ENCODE results near the gene KCNJ14. TPM values are rescaled to one million over a fixed set of nuclear protein-coding genes. Genes with fewer than 3 reads are reported as not detected.

KCNJ14 gene
- total and polyA plus RNA-seq, 2 of the 8 experiments (the other 6 are each of a cell fraction or from before 2014, with no cell fraction given), result 0.45 to 0.89 TPM

GRCh38 chr19:48478339-48479256, 23.2 kb downstream of the KCNJ14 start:
- no peak overlapping the region for H2AK5ac ChIP-seq (ENCODE audit: low read depth, low read length)
- peaks cover 0 to 1% (median 0%) of the 10 kb centered on the region in 4 experiments; a peak in 1 of 7 replicates for H3K4me1 ChIP-seq (replicated peaks in 1 of 4; ENCODE audit: control insufficient read depth in 3 of 4, insufficient read depth in 4 of 4, low read length in 3 of 4)
- no peak overlapping the region for H3K56ac ChIP-seq (replicated peaks; ENCODE audit: insufficient read length, low read depth, low read length)
- DNase-seq (ENCODE audit: low read depth in 1 of 2, low spot score in 2 of 2) (no peak), FAIRE-seq (no peak)
- no peak overlapping the region for H4K5ac ChIP-seq (ENCODE audit: insufficient read length, low read depth, low read length)
- H3K23ac ChIP-seq (ENCODE audit: insufficient read length), result no peak overlapping the region
- ChIA-PET POLR2A (ENCODE audit: partially characterized antibody) (interaction anchor here (0.6 to 11.4 kb wide), 11 partner anchors 8 to 144 kb away, joined by 3 to 176 read pairs (median 6); partner anchors contain the start of genes GRWD1, SYNGR4 and TMEM143), CTCF (ENCODE audit: partially characterized antibody) (interaction anchor here (0.7 to 3.4 kb wide), 3 partner anchors 9 to 107 kb away, joined by 3 to 18 read pairs (median 3); no protein-coding TSS in a partner anchor)
- no peak overlapping the region for H3K9ac ChIP-seq (replicated peaks in 1 of 4; ENCODE audit: extremely low read depth in 1 of 4, low read depth in 3 of 4, low read length in 3 of 4)
- no peak overlapping the region for H2AFZ ChIP-seq (ENCODE audit: low read length)
- no peak overlapping the region for H2BK5ac ChIP-seq (ENCODE audit: low read depth, low read length)
- H2BK120ac ChIP-seq (replicated peaks; ENCODE audit: low read depth, low read length), result no peak overlapping the region
- no peak overlapping the region for H2BK15ac ChIP-seq (ENCODE audit: low read length)
- no peak overlapping the region for H2BK20ac ChIP-seq (ENCODE audit: low read length)
- no peaks in the 10 kb centered on the region for H3K9me3 ChIP-seq (ENCODE audit: insufficient read depth in 2 of 2, low read depth in 1 of 2, low read length in 1 of 2)
- no peak overlapping the region for H3K18ac ChIP-seq (ENCODE audit: extremely low read depth, low read length)
- peaks cover 11 to 14% of the 10 kb centered on the region in 2 experiments for H4K20me1 ChIP-seq (replicated peaks in 1 of 2; ENCODE audit: control insufficient read depth in 1 of 2, insufficient read depth in 2 of 2, low read length in 2 of 2)
- H3K79me2 ChIP-seq (ENCODE audit: control insufficient read depth in 1 of 2, insufficient read depth in 2 of 2, low read length in 2 of 2), result no peaks in the 10 kb centered on the region
- no peak overlapping the region for H3K14ac ChIP-seq (ENCODE audit: insufficient read length)
- no peak overlapping the region for H3K4me3 ChIP-seq (ENCODE audit: extremely low read depth in 1 of 4, insufficient read depth in 2 of 4, low read depth in 3 of 4, low read length in 4 of 4)
- H4K91ac ChIP-seq (replicated peaks; ENCODE audit: insufficient read length, low read length), result no peak overlapping the region
- H3K23me2 ChIP-seq (ENCODE audit: low read depth, low read length), result peaks cover 2% of the 10 kb centered on the region; the same call in 1 of the 2 replicates
- H3K4me2 ChIP-seq (ENCODE audit: insufficient read depth in 1 of 2, low read depth in 2 of 2, low read length in 2 of 2), result no peak overlapping the region
- H2BK12ac ChIP-seq (ENCODE audit: low read depth, low read length), result no peak overlapping the region
- H3K4ac ChIP-seq (replicated peaks; ENCODE audit: insufficient read length, low read depth, low read length), result no peak overlapping the region
- H3K27ac ChIP-seq (ENCODE audit: low read depth, low read length), result no peak overlapping the region
- no peaks in the 10 kb centered on the region for H3K27me3 ChIP-seq (replicated peaks in 1 of 4; ENCODE audit: control insufficient read depth in 3 of 4, extremely low read depth in 1 of 4, insufficient read depth in 3 of 4, low read length in 3 of 4)
- H3K79me1 ChIP-seq (ENCODE audit: low read depth, low read length), result no peaks in the 10 kb centered on the region; the same call in 1 of the 2 replicates
- peaks cover 19 to 57% (median 42%) of the 10 kb centered on the region in 4 experiments for H3K36me3 ChIP-seq (ENCODE audit: control insufficient read depth in 2 of 4, insufficient read depth in 4 of 4, low read length in 3 of 4)
- WGBS, 2 experiments (ENCODE audit: extremely low coverage in 1 of 2, insufficient coverage in 1 of 2, insufficient read length in 1 of 2, insufficient replicate concordance in 2 of 2, low coverage in 1 of 2, low lambda C conversion rate in 2 of 2, missing lambda C conversion rate in 1 of 2), result 98% methylated on average over 15 of the region's 29 CpGs; no CpG with 5 or more reads in 1 of the 2 experiments
- no peak overlapping the region for H4K8ac ChIP-seq (ENCODE audit: extremely low read depth, insufficient read depth, low read length)
- TF ChIP-seq USF2 (IDR thresholded peaks at IDR 0.05; ENCODE audit: low read length) (no peak), POLR2AphosphoS5 (IDR thresholded peaks at IDR 0.05; ENCODE audit: low read depth, low read length) (no peak), MAFK (IDR thresholded peaks at IDR 0.05; ENCODE audit: low read depth, low read length) (no peak), SP2 (IDR thresholded peaks at IDR 0.05; ENCODE audit: low read length) (no peak), RBBP5 (IDR thresholded peaks at IDR 0.05; ENCODE audit: borderline replicate concordance, low read depth, low read length) (no peak), RAD21 (IDR thresholded peaks at IDR 0.05 in 1 of 2, conservative IDR thresholded peaks at IDR 0.05 in 1 of 2; ENCODE audit: low read depth in 2 of 2, low read length in 2 of 2) (no peak)
- TF ChIP-seq, protein P1, sequence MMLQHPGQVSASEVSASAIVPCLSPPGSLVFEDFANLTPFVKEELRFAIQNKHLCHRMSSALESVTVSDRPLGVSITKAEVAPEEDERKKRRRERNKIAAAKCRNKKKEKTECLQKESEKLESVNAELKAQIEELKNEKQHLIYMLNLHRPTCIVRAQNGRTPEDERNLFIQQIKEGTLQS (IDR thresholded peaks at IDR 0.05; ENCODE audit: insufficient read depth, low read depth, low read length), result no peak

Measured in H1 (cell line).